HepG2 (cell line): Measurements from ENCODE around the gene ZMYND10. TPM values are rescaled to one million over a fixed set of nuclear protein-coding genes. Genes with fewer than 3 reads are reported as not detected.
A peak's percentile ranks its signal among the peaks of the same experiment; 100 is the strongest.

Source experiments
- BRCA1 ChIP-seq: sonication (generic); formaldehyde crosslinking; IDR thresholded peaks from 2 replicates; pipeline ENCODE4 v1.4.0; 2020; ENCODE audit warnings: missing genetic modification reagents
- FOSL2 ChIP-seq: sonication (generic); formaldehyde crosslinking; IDR thresholded peaks from 2 replicates; pipeline ENCODE4 v1.4.0; 2020; ENCODE audit warnings: missing genetic modification reagents
- PAX8 ChIP-seq: sonication (generic); formaldehyde crosslinking; IDR thresholded peaks from 2 replicates; pipeline ENCODE4 v1.8.0; 2022; ENCODE audit warnings: mild to moderate bottlenecking, missing genetic modification reagents, borderline replicate concordance
- POLR2A ChIP-seq, 2 experiments: IDR thresholded peaks; 2 replicates each; pipeline ENCODE4 v1.6.1; 2011; ENCODE audit warnings: low read depth in 2 of 2, low read length in 2 of 2, mild to moderate bottlenecking in 1 of 2, moderate library complexity in 1 of 2; ENCODE audit not compliant: insufficient read depth in 1 of 2
- RXRA ChIP-seq: sonication (generic); formaldehyde crosslinking; IDR thresholded peaks from 2 replicates; pipeline ENCODE4 v1.5.1; 2020; ENCODE audit warnings: missing genetic modification reagents
- YEATS4 ChIP-seq: sonication (generic); formaldehyde crosslinking; IDR thresholded peaks from 2 replicates; pipeline ENCODE4 v1.4.0; 2020; ENCODE audit warnings: missing genetic modification reagents, borderline replicate concordance
- ZFP41 ChIP-seq: sonication (generic); formaldehyde crosslinking; IDR thresholded peaks from 2 replicates; pipeline ENCODE4 v1.4.0; 2020; ENCODE audit warnings: mild to moderate bottlenecking, missing genetic modification reagents, borderline replicate concordance
- ZNF256 ChIP-seq: sonication (generic); formaldehyde crosslinking; conservative IDR thresholded peaks from 2 replicates; pipeline ENCODE4 v1.4.0; 2020; ENCODE audit warnings: missing genetic modification reagents
- ZNF543 ChIP-seq: sonication (generic); formaldehyde crosslinking; IDR thresholded peaks from 2 replicates; pipeline ENCODE4 v1.4.0; 2020; ENCODE audit warnings: mild to moderate bottlenecking, missing genetic modification reagents
- ZNF564 ChIP-seq: sonication (generic); formaldehyde crosslinking; IDR thresholded peaks from 2 replicates; pipeline ENCODE4 v1.8.1; 2023; ENCODE audit warnings: mild to moderate bottlenecking, missing genetic modification reagents
- ZNF776 ChIP-seq: sonication (generic); formaldehyde crosslinking; IDR thresholded peaks from 2 replicates; pipeline ENCODE4 v1.4.0; 2020; ENCODE audit warnings: mild to moderate bottlenecking, missing genetic modification reagents
- polyA plus RNA-seq, 8 experiments: library from polyadenylated mRNA; depleted of rRNA in 3 of 8; stranded (reverse) in 7 of 8; unstranded in 1 of 8; fragments of >200 nt; fragmentation: Illumina TruSeq in 4 of 8; extraction: Trizol in 4 of 8; gene quantifications; 2 replicates each; pipeline versions ENCODE4 v1.2.1 to v1.2.3, GENCODE V29; 2011 to 2016; ENCODE audit warnings: low read depth in 4 of 8, missing spikeins in 1 of 8, mixed read lengths in 1 of 8; ENCODE audit not compliant: insufficient read depth in 1 of 8
- total RNA-seq, 5 experiments: library from RNA; depleted of rRNA; stranded (reverse); fragments of >200 nt; fragmentation: Illumina TruSeq; extraction: Trizol; gene quantifications; 2 replicates each; pipeline ENCODE4 v1.2.3, GENCODE V29; 2016; ENCODE audit warnings: low read depth in 1 of 5
- TF ChIP-seq, protein P1 (sequence below): sonication (generic); formaldehyde crosslinking; IDR thresholded peaks from 2 replicates; pipeline ENCODE4 v1.4.0; 2020; ENCODE audit warnings: missing genetic modification reagents
- TF ChIP-seq, protein P2 (sequence below): sonication (generic); formaldehyde crosslinking; IDR thresholded peaks from 2 replicates; pipeline ENCODE4 v1.8.1; 2023; ENCODE audit warnings: mild to moderate bottlenecking, missing genetic modification reagents

Gene ZMYND10
- total and polyA plus RNA-seq, 2 of the 13 experiments (the other 11 are each of a cell fraction or from before 2014, with no cell fraction given) = 0.60 to 0.74 TPM

DNA sequence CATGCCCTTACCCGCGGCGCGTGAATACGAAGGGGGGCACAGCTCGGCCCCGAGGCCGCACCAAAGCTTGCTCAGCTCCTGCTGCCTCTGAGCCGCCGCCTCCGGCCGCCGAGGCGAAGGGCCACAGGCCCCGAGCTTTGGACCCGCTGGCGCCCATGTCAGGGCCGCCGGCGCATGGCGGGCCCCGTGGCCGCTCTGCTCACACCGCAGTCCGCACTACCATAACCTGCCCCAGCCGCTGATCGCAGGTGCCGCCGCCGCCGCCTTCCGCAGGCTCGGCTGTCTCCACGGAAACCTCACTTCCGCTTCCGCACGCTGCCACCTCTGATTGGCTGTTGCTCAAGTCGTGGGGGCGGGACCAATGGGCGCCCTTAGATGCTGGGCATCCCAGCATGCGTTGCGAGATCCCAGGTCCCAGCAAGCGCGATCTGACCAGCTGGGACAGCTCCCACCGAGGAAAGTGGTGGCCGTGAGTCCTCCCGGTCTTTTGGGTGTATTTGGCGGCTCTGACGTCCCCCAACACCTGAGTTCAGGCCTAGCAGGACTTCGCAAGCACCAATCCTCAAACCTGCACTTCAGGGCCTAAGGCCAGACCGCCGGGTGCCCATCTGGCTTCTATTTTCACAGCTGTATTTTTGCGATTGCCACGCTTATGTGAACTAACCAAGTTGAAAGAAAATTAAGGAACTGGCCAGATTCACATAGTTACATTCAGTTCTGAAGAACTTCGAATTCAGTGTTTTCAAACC is 17.4 kb downstream of the ZMYND10 start, which contains the start of gene TUSC2 (continued):
- peak; percentile 31; the same call in 1 of the 2 replicates for TF ChIP-seq FOSL2 (CRISPR knock-in tag)
- TF ChIP-seq ZNF564 (CRISPR knock-in tag) = peak; percentile 63; the same call in 1 of the 2 replicates
- no peak for TF ChIP-seq ZNF543 (CRISPR knock-in tag)
- peak in 1 of 2 experiments; percentile 80; a peak in 2 of 4 replicates for TF ChIP-seq POLR2A (IDR thresholded peaks at IDR 0.05; ENCODE audit: insufficient read depth in 1 of 2, low read depth in 2 of 2, low read length in 2 of 2)
- no peak for TF ChIP-seq ZNF256 (CRISPR knock-in tag)
- TF ChIP-seq RXRA (CRISPR knock-in tag) = peak; percentile 64
- TF ChIP-seq PAX8 = 0 out of 2 replicates have a peak, but pooled peaks have one; percentile 58
- TF ChIP-seq BRCA1 (CRISPR knock-in tag) = no peak
- TF ChIP-seq YEATS4 = no peak; the same call in 1 of the 2 replicates
- no peak; the same call in 1 of the 2 replicates for TF ChIP-seq ZNF776
- TF ChIP-seq, protein P1, sequence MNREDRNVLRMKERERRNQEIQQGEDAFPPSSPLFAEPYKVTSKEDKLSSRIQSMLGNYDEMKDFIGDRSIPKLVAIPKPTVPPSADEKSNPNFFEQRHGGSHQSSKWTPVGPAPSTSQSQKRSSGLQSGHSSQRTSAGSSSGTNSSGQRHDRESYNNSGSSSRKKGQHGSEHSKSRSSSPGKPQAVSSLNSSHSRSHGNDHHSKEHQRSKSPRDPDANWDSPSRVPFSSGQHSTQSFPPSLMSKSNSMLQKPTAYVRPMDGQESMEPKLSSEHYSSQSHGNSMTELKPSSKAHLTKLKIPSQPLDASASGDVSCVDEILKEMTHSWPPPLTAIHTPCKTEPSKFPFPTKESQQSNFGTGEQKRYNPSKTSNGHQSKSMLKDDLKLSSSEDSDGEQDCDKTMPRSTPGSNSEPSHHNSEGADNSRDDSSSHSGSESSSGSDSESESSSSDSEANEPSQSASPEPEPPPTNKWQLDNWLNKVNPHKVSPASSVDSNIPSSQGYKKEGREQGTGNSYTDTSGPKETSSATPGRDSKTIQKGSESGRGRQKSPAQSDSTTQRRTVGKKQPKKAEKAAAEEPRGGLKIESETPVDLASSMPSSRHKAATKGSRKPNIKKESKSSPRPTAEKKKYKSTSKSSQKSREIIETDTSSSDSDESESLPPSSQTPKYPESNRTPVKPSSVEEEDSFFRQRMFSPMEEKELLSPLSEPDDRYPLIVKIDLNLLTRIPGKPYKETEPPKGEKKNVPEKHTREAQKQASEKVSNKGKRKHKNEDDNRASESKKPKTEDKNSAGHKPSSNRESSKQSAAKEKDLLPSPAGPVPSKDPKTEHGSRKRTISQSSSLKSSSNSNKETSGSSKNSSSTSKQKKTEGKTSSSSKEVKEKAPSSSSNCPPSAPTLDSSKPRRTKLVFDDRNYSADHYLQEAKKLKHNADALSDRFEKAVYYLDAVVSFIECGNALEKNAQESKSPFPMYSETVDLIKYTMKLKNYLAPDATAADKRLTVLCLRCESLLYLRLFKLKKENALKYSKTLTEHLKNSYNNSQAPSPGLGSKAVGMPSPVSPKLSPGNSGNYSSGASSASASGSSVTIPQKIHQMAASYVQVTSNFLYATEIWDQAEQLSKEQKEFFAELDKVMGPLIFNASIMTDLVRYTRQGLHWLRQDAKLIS = no peak
- TF ChIP-seq ZFP41 (CRISPR knock-in tag) = no peak
- TF ChIP-seq, protein P2, sequence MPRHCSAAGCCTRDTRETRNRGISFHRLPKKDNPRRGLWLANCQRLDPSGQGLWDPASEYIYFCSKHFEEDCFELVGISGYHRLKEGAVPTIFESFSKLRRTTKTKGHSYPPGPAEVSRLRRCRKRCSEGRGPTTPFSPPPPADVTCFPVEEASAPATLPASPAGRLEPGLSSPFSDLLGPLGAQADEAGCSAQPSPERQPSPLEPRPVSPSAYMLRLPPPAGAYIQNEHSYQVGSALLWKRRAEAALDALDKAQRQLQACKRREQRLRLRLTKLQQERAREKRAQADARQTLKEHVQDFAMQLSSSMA (CRISPR knock-in tag) = no peak
- TF ChIP-seq, all 625 proteins: peak for 216
